A673 (cell line): ENCODE data around the gene CHI3L2. TPM values are rescaled to one million over a fixed set of nuclear protein-coding genes. Genes with fewer than 3 reads are reported as not detected.

Source experiments
- BruUV-seq: library from RNA; stranded (reverse); fragments of 400-500 nt; replicated peaks from 2 replicates; lab custom pipeline; 2021; lab: Mats Ljungman, UMichigan
- CTCF ChIA-PET: fragments of 300-600 bp; sonication (Branson Sonifier 250); formaldehyde crosslinking; loops from one replicate; lab custom pipeline; 2022; ENCODE audit warnings: antibody characterized with exemption; lab: Charles Lee
- POLR2A ChIA-PET: fragments of 300-600 bp; sonication (Branson Sonifier 250); formaldehyde crosslinking; loops from one replicate; lab custom pipeline; 2022; ENCODE audit warnings: antibody characterized with exemption; ENCODE audit not compliant: low non-redundant PET; lab: Charles Lee
- DNase-seq: peaks from one replicate; pipeline ENCODE4 v3.0.0-alpha.2; 2015; ENCODE audit warnings: low spot score
- H3K27ac ChIP-seq: fragments of 200-600 bp; sonication (generic); 2 replicates; pipeline ENCODE4 v1.5.1; 2016; ENCODE audit warnings: mixed run types, low read depth, mild to moderate bottlenecking, mixed read lengths, antibody characterized with exemption, low read length; ENCODE audit not compliant: poor library complexity, severe bottlenecking
- H3K27me3 ChIP-seq: fragments of 200-600 bp; sonication (generic); replicated peaks from 2 replicates; pipeline ENCODE4 v1.6.1; 2017; ENCODE audit warnings: mixed run types, low read depth, mild to moderate bottlenecking, mixed read lengths, antibody characterized with exemption, low read length; ENCODE audit not compliant: insufficient read depth, poor library complexity
- H3K36me3 ChIP-seq: fragments of 200-600 bp; sonication (generic); 2 replicates; pipeline ENCODE4 v1.6.1; 2016; ENCODE audit warnings: mixed run types, mild to moderate bottlenecking, mixed read lengths, antibody characterized with exemption, low read length; ENCODE audit not compliant: insufficient read depth, poor library complexity, severe bottlenecking
- H3K4me1 ChIP-seq: fragments of 200-600 bp; sonication (generic); 2 replicates; pipeline ENCODE4 v1.6.1; 2017; ENCODE audit warnings: mixed run types, mild to moderate bottlenecking, mixed read lengths, antibody characterized with exemption, low read length; ENCODE audit not compliant: insufficient read depth, poor library complexity, severe bottlenecking
- H3K4me3 ChIP-seq: fragments of 200-600 bp; sonication (generic); 2 replicates; pipeline ENCODE4 v1.5.1; 2016; ENCODE audit warnings: low read depth, mixed run types, mild to moderate bottlenecking, mixed read lengths, low read length; ENCODE audit not compliant: poor library complexity, severe bottlenecking
- H3K9me3 ChIP-seq: fragments of 200-600 bp; sonication (generic); 2 replicates; pipeline ENCODE4 v1.6.1; 2016; ENCODE audit warnings: mixed run types, low read depth, mild to moderate bottlenecking, mixed read lengths, antibody characterized with exemption, low read length; ENCODE audit not compliant: poor library complexity, severe bottlenecking
- CTCF ChIP-seq: fragments of 300-800, 200-600 bp; sonication (generic); conservative IDR thresholded peaks from 2 replicates; pipeline ENCODE4 v1.5.1; 2017; ENCODE audit warnings: low read depth, mild to moderate bottlenecking, antibody characterized with exemption, low read length, moderate library complexity, mixed read lengths
- EZH2 ChIP-seq: fragments of 200-600 bp; sonication (generic); IDR thresholded peaks from 2 replicates; pipeline ENCODE4 v1.6.1; 2017; ENCODE audit warnings: borderline replicate concordance, low read depth, mild to moderate bottlenecking, mixed read lengths, antibody characterized with exemption, low read length; ENCODE audit not compliant: poor library complexity, severe bottlenecking
- intact Hi-C: fragments of 100-400 bp; cut with micrococcal nuclease; formaldehyde crosslinking; loops from one replicate; pipeline ENCODE4 v1.10.0; 2022; ENCODE audit not compliant: unreplicated experiment
- total RNA-seq: library from RNA; stranded (reverse); gene quantifications from 2 replicates; pipeline ENCODE4 v1.2.3, GENCODE V29; 2021

CHI3L2 gene
- total RNA-seq, 1 experiment from 2014 or later, result not detected

GRCh38 chr1:111256988-111257658 is 29.6 kb downstream of the CHI3L2 start:
- Histone ChIP-seq H3K27ac (no peak overlapping the region), H3K9me3 (no peaks in the 10 kb centered on the region), H3K4me3 (no peak overlapping the region), H3K36me3 (no peaks in the 10 kb centered on the region), H3K4me1 (no peaks in the 10 kb centered on the region), H3K27me3 (peaks cover 72% of the 10 kb centered on the region)
- BruUV-seq, result no TSS peak
- DNase-seq, result no peak
- ChIA-PET POLR2A (no interaction called here), CTCF (no interaction called here)
- TF ChIP-seq CTCF (no peak), EZH2 (no peak)
- intact Hi-C loops, result no loop called here

- Histone ChIP-seq H3K4me3 (no peak overlapping the region), H3K9me3 (no peaks in the 10 kb centered on the region), H3K36me3 (no peaks in the 10 kb centered on the region), H3K4me1 (no peaks in the 10 kb centered on the region), H3K27ac (no peak overlapping the region), H3K27me3 (peaks cover 78% of the 10 kb centered on the region)
- TF ChIP-seq CTCF (no peak), EZH2 (no peak)
- ChIA-PET POLR2A (no interaction called here), CTCF (no interaction called here)
- BruUV-seq, result no TSS peak
- no peak for DNase-seq
- intact Hi-C loops, result no loop called here
Observed at GRCh38 chr1:111267801-111268508, 40.4 kb downstream of the CHI3L2 start.

- H3K9me3 ChIP-seq, result no peaks in the 10 kb centered on the region
- DNase-seq, result no peak
- H3K27me3 ChIP-seq, result peaks cover 73% of the 10 kb centered on the region
- ChIA-PET POLR2A (no interaction called here), CTCF (no interaction called here)
- no peak overlapping the region for H3K4me3 ChIP-seq
- intact Hi-C loops, result no loop called here
- H3K4me1 ChIP-seq, result no peaks in the 10 kb centered on the region
- TF ChIP-seq CTCF, result no peak
- TF ChIP-seq EZH2, result no peak
- H3K27ac ChIP-seq, result no peak overlapping the region
- no TSS peak for BruUV-seq
- H3K36me3 ChIP-seq, result no peaks in the 10 kb centered on the region
Observed at GRCh38 chr1:111269825-111270406, 42.4 kb downstream of the CHI3L2 start.
